PC-3 (cell line): Measurements from ENCODE around the gene TRMT5. TPM values are rescaled to one million over a fixed set of nuclear protein-coding genes. Genes with fewer than 3 reads are reported as not detected.

Source experiments
- ATAC-seq: fragments of 200-7000 bp; cut with Tn5 transposase; 2 replicates; pipeline ENCODE4 v1.9.1; 2020; ENCODE audit warnings: mild to moderate bottlenecking, moderate library complexity
- BruUV-seq: library from RNA; stranded (reverse); fragments of 400-500 nt; replicated peaks from 2 replicates; lab custom pipeline; 2021; lab: Mats Ljungman, UMichigan
- CTCF ChIA-PET: fragments of 300-600 bp; sonication (Branson Sonifier 250); formaldehyde crosslinking; loops from one replicate; lab custom pipeline; 2022; ENCODE audit warnings: antibody characterized with exemption; lab: Charles Lee
- POLR2A ChIA-PET: fragments of 300-600 bp; sonication (Branson Sonifier 250); formaldehyde crosslinking; loops from one replicate; lab custom pipeline; 2022; ENCODE audit warnings: antibody characterized with exemption; ENCODE audit not compliant: unreplicated experiment; lab: Charles Lee
- DNase-seq: peaks from one replicate; pipeline ENCODE4 v3.0.0-alpha.2; 2015
- H2AFZ ChIP-seq: fragments of 300-600 bp; sonication (generic); 2 replicates; pipeline ENCODE4 v1.6.0; 2016; ENCODE audit warnings: antibody characterized with exemption, low read length
- H3F3A ChIP-seq: fragments of 300-600 bp; sonication (generic); one replicate; pipeline ENCODE4 v1.6.0; 2017; ENCODE audit warnings: antibody characterized with exemption, low read length, control low read depth, mild to moderate bottlenecking; ENCODE audit not compliant: unreplicated experiment
- H3K27ac ChIP-seq: fragments of 300-600 bp; sonication (generic); 2 replicates; pipeline ENCODE4 v1.5.1; 2016; ENCODE audit warnings: mild to moderate bottlenecking, low read length
- H3K27me3 ChIP-seq: fragments of 300-600 bp; sonication (generic); 2 replicates; pipeline ENCODE4 v1.6.1; 2016; ENCODE audit warnings: low read length, mixed read lengths
- H3K36me3 ChIP-seq: fragments of 300-600 bp; sonication (generic); 2 replicates; pipeline ENCODE4 v1.6.1; 2016; ENCODE audit warnings: low read depth, mixed run types, low read length, mixed read lengths
- H3K4me1 ChIP-seq: fragments of 300-600 bp; sonication (generic); 2 replicates; pipeline ENCODE4 v1.5.1; 2016; ENCODE audit warnings: low read length; ENCODE audit not compliant: insufficient read depth
- H3K4me2 ChIP-seq: fragments of 300-600 bp; sonication (generic); 2 replicates; pipeline ENCODE4 v1.6.0; 2016; ENCODE audit warnings: low read length
- H3K4me3 ChIP-seq: fragments of 300-600 bp; sonication (generic); 2 replicates; pipeline ENCODE4 v1.5.1; 2016; ENCODE audit warnings: mild to moderate bottlenecking, low read length, mixed read lengths
- H3K79me2 ChIP-seq: fragments of 300-600 bp; sonication (generic); 2 replicates; pipeline ENCODE4 v1.6.1; 2017; ENCODE audit warnings: low read length, mixed read lengths
- H3K9ac ChIP-seq: fragments of 300-600 bp; sonication (generic); 2 replicates; pipeline ENCODE4 v1.6.0; 2016; ENCODE audit warnings: mild to moderate bottlenecking, low read length
- H3K9me2 ChIP-seq: fragments of 300-600 bp; sonication (generic); replicated peaks from 2 replicates; pipeline ENCODE4 v1.6.1; 2016; ENCODE audit warnings: mixed run types, low read length, mixed read lengths
- H3K9me3 ChIP-seq: fragments of 300-600 bp; sonication (generic); 2 replicates; pipeline ENCODE4 v1.6.1; 2016; ENCODE audit warnings: low read length, mixed read lengths
- H4K20me1 ChIP-seq: fragments of 300-600 bp; sonication (generic); 2 replicates; pipeline ENCODE4 v1.6.1; 2016; ENCODE audit warnings: low read length, mixed read lengths
- EZH2 ChIP-seq: fragments of 300-600 bp; sonication (generic); IDR thresholded peaks from one replicate; pipeline ENCODE4 v1.6.1; 2017; ENCODE audit warnings: antibody characterized with exemption, mild to moderate bottlenecking, low read length; ENCODE audit not compliant: unreplicated experiment
- EZH2phosphoT487 ChIP-seq: fragments of 300-600 bp; sonication (generic); IDR thresholded peaks from 2 replicates; pipeline ENCODE4 v1.6.1; 2018; ENCODE audit warnings: mild to moderate bottlenecking, antibody characterized with exemption, low read length, borderline replicate concordance
- intact Hi-C: fragments of 100-400 bp; cut with micrococcal nuclease; formaldehyde crosslinking; loops from 2 replicates; pipeline ENCODE4 v1.9.0; 2023
- total RNA-seq: library from RNA; depleted of rRNA; stranded (reverse); fragments of >200 nt; gene quantifications from 2 replicates; pipeline ENCODE4 v1.2.3, GENCODE V29; 2014
- TF ChIP-seq, protein P1 (sequence below): fragments of 300-600 bp; sonication (generic); conservative IDR thresholded peaks from 2 replicates; pipeline ENCODE4 v1.5.1; 2017; ENCODE audit warnings: antibody characterized with exemption, low read depth, mild to moderate bottlenecking, low read length

Gene TRMT5
- total RNA-seq, 1 experiment from 2014 or later, result 12.8 TPM

DNA sequence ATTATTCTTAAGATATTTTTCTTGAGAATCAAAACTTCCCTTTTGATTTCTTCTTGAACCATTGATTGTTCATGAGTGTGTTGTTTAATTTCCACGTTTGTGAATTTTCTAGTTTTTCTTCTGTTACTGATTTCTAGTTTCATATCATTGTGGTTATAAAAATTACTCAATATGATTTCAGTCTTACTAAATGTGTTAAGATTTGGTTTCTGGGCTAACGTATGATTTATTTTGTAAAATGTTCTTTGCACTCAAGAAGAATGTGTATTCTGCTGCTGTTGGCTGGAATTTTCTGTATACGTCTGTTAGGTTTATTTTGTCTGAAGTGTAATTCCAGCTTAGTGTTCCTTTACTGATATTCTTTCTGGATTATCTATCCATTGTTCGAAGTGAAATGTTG, 24.7 kb downstream of the TRMT5 start:
- Histone ChIP-seq H3F3A (no peaks in the 10 kb centered on the region), H3K9me3 (peaks cover 22% of the 10 kb centered on the region), H3K4me1 (no peaks in the 10 kb centered on the region), H3K27me3 (no peaks in the 10 kb centered on the region), H3K36me3 (peaks cover 29% of the 10 kb centered on the region; the same call in 1 of the 2 replicates), H3K4me2 (no peak overlapping the region), H3K9me2 (no peaks in the 10 kb centered on the region), H2AFZ (no peak overlapping the region), H3K27ac (no peak overlapping the region), H3K79me2 (no peaks in the 10 kb centered on the region), H3K4me3 (no peak overlapping the region), H4K20me1 (no peaks in the 10 kb centered on the region), H3K9ac (no peak overlapping the region)
- no TSS peak for BruUV-seq
- CTCF ChIA-PET, result no interaction called here
- POLR2A ChIA-PET, result no interaction called here
- TF ChIP-seq EZH2, result no peak
- intact Hi-C loops, result no loop called here
- no peak for ATAC-seq
- no peak for DNase-seq

DNA sequence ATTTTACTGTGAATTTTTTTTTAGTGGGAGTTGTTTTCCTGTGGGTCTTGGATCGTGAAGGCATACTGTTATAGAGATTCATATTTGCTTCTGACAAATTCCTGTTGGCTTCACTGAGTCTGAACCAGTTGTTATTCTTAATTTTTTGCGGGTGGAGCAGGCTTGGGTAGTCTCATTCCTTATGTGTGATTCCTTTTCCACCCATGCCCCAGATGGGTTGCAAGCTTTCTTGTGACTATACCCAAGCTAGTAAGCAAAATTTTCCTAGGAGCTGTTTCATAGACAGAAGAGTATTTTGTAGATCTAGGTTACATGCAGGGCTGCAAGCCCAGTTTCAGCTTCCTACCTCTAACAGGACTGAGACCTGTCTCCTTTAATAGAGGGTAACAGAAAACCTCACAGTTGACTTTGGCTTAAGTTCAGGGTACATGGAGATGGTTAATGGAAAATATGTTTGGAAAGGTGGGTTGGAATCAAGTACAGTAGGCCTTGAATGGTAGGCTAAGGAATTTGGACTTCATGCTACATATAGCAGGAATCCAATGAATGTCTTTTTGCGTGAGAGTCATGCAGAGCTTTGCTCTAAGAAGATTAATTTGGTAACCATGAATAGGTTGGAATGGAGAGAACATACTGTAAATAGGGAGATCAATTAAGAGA, 29.0 kb downstream of the TRMT5 start:
- intact Hi-C loops, result no loop called here
- Histone ChIP-seq H4K20me1 (no peaks in the 10 kb centered on the region), H3K79me2 (no peaks in the 10 kb centered on the region), H3K4me3 (no peak overlapping the region), H2AFZ (no peak overlapping the region), H3K9me2 (no peaks in the 10 kb centered on the region), H3K27ac (no peak overlapping the region), H3K4me1 (no peaks in the 10 kb centered on the region), H3F3A (no peaks in the 10 kb centered on the region), H3K36me3 (peaks cover 15% of the 10 kb centered on the region; the same call in 1 of the 2 replicates), H3K4me2 (no peak overlapping the region), H3K27me3 (no peaks in the 10 kb centered on the region), H3K9me3 (peaks cover 13% of the 10 kb centered on the region), H3K9ac (no peak overlapping the region)
- BruUV-seq, result no TSS peak
- DNase-seq (no peak), ATAC-seq (no peak)
- ChIA-PET CTCF (no interaction called here), POLR2A (interaction anchor here (0.7 kb wide), 1 partner anchor 1181 kb away, joined by 5 read pairs; no protein-coding TSS in a partner anchor)
- TF ChIP-seq EZH2 (no peak), EZH2phosphoT487 (no peak)
- TF ChIP-seq, protein P1, sequence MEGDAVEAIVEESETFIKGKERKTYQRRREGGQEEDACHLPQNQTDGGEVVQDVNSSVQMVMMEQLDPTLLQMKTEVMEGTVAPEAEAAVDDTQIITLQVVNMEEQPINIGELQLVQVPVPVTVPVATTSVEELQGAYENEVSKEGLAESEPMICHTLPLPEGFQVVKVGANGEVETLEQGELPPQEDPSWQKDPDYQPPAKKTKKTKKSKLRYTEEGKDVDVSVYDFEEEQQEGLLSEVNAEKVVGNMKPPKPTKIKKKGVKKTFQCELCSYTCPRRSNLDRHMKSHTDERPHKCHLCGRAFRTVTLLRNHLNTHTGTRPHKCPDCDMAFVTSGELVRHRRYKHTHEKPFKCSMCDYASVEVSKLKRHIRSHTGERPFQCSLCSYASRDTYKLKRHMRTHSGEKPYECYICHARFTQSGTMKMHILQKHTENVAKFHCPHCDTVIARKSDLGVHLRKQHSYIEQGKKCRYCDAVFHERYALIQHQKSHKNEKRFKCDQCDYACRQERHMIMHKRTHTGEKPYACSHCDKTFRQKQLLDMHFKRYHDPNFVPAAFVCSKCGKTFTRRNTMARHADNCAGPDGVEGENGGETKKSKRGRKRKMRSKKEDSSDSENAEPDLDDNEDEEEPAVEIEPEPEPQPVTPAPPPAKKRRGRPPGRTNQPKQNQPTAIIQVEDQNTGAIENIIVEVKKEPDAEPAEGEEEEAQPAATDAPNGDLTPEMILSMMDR, result no peak

DNA sequence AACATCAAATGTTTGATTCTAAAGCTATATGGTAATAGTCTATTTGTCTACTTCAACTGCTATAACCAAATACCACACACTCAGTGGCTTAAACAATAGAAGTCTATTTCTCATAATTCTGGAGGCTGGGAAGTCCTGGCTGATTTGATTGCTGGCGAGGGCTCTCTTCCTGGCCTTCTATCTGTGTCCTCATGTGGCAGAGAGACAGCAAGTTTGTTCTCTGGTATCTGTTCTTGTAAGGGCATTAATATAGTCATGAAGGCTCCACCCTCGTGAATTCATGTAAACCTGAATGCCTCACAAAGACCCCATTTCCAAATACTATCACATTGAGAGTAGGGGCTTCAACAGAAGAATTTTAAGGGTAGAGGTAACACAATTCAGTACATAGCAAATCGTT, 34.1 kb downstream of the TRMT5 start:
- POLR2A ChIA-PET, result no interaction called here
- no peaks in the 10 kb centered on the region for H3K9me2 ChIP-seq
- no peaks in the 10 kb centered on the region for H3K9me3 ChIP-seq
- H4K20me1 ChIP-seq, result no peaks in the 10 kb centered on the region
- no peak overlapping the region for H2AFZ ChIP-seq
- no peaks in the 10 kb centered on the region for H3K27me3 ChIP-seq
- no peaks in the 10 kb centered on the region for H3K36me3 ChIP-seq
- no peaks in the 10 kb centered on the region for H3K4me1 ChIP-seq
- no peak overlapping the region for H3K9ac ChIP-seq
- intact Hi-C loops, result no loop called here
- no peak overlapping the region for H3K4me3 ChIP-seq
- H3K27ac ChIP-seq, result no peak overlapping the region
- ATAC-seq, result no peak
- TF ChIP-seq EZH2phosphoT487 (no peak), EZH2 (no peak)
- TF ChIP-seq, protein P1, result no peak
- no TSS peak for BruUV-seq
- no peak overlapping the region for H3K4me2 ChIP-seq
- H3F3A ChIP-seq, result no peaks in the 10 kb centered on the region
- H3K79me2 ChIP-seq, result no peaks in the 10 kb centered on the region
- no peak for DNase-seq
- CTCF ChIA-PET, result interaction anchor here (0.7 kb wide), 1 partner anchor 17 kb away, joined by 3 read pairs; no protein-coding TSS in a partner anchor
